GM12872 (cell line): ENCODE results near the gene CDC34.

ENCODE experiments used
- TF ChIP-seq, protein P1 (sequence below): IDR thresholded peaks from 3 replicates; pipeline ENCODE4 v1.5.1; 2011; ENCODE audit warnings: low read depth, mild to moderate bottlenecking, low read length, moderate library complexity; ENCODE audit not compliant: insufficient read depth

The CDC34 gene

DNA sequence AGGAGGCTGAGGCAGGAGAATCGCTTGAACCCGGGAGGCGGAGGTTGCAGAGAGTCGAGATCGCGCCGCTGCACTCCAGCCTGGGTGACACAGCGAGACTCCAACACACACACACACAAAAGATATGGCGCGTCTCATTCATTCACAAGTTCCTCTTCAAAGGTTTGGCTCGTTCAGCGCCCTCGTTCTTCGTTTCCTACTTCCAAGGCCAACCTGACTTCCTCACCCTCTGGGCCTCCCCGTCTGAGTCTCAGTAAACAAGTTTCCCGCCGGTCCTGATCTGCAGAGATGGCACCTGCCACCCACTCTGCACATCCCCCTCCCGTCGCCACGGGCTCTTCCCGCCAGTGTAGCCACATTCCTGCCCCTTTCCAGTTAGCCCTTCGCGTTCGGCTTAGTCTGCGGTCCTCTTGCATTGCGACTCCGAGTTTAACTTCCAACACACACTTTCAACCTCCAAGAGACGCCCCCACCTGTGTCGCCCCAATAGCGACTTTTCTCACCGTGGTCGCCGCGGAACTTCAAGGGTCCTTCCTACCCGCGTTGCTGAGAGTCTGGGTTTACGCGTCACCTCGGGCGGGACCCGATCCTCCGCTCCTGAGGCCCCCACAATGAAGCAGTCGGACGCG lies 39.5 kb downstream of the CDC34 start:
- TF ChIP-seq, protein P1, sequence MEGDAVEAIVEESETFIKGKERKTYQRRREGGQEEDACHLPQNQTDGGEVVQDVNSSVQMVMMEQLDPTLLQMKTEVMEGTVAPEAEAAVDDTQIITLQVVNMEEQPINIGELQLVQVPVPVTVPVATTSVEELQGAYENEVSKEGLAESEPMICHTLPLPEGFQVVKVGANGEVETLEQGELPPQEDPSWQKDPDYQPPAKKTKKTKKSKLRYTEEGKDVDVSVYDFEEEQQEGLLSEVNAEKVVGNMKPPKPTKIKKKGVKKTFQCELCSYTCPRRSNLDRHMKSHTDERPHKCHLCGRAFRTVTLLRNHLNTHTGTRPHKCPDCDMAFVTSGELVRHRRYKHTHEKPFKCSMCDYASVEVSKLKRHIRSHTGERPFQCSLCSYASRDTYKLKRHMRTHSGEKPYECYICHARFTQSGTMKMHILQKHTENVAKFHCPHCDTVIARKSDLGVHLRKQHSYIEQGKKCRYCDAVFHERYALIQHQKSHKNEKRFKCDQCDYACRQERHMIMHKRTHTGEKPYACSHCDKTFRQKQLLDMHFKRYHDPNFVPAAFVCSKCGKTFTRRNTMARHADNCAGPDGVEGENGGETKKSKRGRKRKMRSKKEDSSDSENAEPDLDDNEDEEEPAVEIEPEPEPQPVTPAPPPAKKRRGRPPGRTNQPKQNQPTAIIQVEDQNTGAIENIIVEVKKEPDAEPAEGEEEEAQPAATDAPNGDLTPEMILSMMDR, result no peak

- TF ChIP-seq, protein P1, result no peak
Measured at GRCh38 chr19:571566-571974, 40.0 kb downstream of the CDC34 start.

GRCh38 chr19:572140-572742 lies 40.7 kb downstream of the CDC34 start, which contains the start of gene BSG:
Gene BSG (plus strand): TSS chr19:572596. CDS start chr19:572635, 39 bp downstream.
- TF ChIP-seq, protein P1, result no peak

- TF ChIP-seq, protein P1, result no peak
Measured at GRCh38 chr19:572743-573518, 41.4 kb downstream of the CDC34 start.

GRCh38 chr19:573519-573825 lies 41.9 kb downstream of the CDC34 start:
- TF ChIP-seq, protein P1, result no peak

DNA sequence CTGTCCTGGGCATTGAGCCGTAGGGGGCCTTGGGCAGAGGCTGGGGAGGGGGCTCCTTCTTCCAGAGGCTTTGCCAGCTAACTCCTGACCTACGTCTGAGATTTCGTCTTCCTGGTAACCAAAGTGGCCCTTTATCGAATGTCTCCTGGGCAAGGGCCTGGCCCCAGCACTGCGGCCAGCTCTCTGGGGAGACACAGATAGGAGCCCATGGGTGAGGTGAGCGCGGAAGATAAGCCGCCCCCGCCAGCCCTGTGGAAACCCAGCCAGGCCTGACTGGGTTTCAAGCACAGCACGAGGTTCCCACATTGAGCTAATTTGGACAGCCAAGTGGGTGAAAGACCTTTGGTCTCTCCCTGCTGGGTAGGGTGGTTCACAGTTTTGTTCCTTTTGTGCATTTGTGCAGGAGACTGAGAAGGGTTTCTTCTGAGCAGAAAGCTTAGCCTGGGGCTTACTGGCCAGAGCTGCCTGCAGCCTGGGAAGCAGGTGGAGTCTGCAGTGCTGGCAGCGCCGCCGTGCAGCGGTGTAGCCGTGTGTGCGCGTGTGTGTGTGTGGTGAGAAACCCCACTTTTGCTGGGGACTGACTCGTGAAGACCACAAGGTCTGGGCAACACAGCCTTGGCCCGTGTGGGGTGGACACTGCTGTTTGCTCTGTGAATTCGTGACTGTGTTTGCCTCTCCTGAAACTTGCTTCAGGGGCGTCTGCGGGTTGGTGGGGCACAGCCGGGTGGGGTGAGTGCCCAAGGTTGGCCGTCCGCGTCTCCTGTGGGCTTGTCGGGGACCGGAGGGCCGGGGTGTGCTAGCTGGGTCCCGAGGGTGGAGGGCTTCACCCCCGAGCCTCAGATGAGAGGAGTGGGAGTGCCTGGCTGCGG lies 43.3 kb downstream of the CDC34 start:
- TF ChIP-seq, protein P1, result no peak
